Endothelial cell of umbilical vein (primary cell): Measurements from ENCODE around the gene AMIGO2. TPM values are rescaled to one million over a fixed set of nuclear protein-coding genes. Genes with fewer than 3 reads are reported as not detected.

ENCODE experiments used
- BruUV-seq: library from RNA; stranded (reverse); fragments of 400-500 nt; replicated peaks from 2 replicates; lab custom pipeline; 2021; lab: Mats Ljungman, UMichigan
- CTCF ChIA-PET: fragments of 300-600, 350-600 bp; sonication (Branson Sonifier 250); formaldehyde crosslinking; loops from one replicate; lab custom pipeline; 2021; ENCODE audit warnings: antibody characterized with exemption, inconsistent platforms; lab: Charles Lee
- POLR2A ChIA-PET: fragments of 300-600, 350-600 bp; sonication (Branson Sonifier 250); formaldehyde crosslinking; loops from one replicate; lab custom pipeline; 2021; ENCODE audit warnings: antibody characterized with exemption, inconsistent platforms; lab: Charles Lee
- DNase-seq: peaks from one replicate; pipeline ENCODE4 v3.0.0-alpha.2; 2011; ENCODE audit warnings: low read depth, low spot score
- FAIRE-seq: peaks from 2 replicates; lab custom pipeline; 2011; peaks lifted over from hg19 to GRCh38; lab: Jason Lieb, UNC
- H2AFZ ChIP-seq: 2 replicates; pipeline ENCODE4 v1.6.0; 2012; ENCODE audit warnings: low read depth, low read length, control low read depth, inconsistent platforms
- H3K27ac ChIP-seq: 2 replicates; pipeline ENCODE4 v1.5.1; 2011; ENCODE audit warnings: low read depth, mild to moderate bottlenecking, control low read depth, low read length, moderate library complexity; ENCODE audit not compliant: insufficient read depth
- H3K27me3 ChIP-seq, 2 experiments: 2 replicates each; pipeline versions ENCODE4 v1.6.0 to v1.6.1; 2011; ENCODE audit warnings: low read length in 2 of 2, mixed read lengths in 1 of 2; ENCODE audit not compliant: control insufficient read depth in 2 of 2, insufficient read depth in 2 of 2
- H3K36me3 ChIP-seq, 2 experiments: 2 replicates in 1 of 2; 3 replicates in 1 of 2; pipeline ENCODE4 v1.5.1; 2011; ENCODE audit warnings: low read length in 2 of 2, mild to moderate bottlenecking in 1 of 2, moderate library complexity in 1 of 2; ENCODE audit not compliant: control insufficient read depth in 2 of 2, insufficient read depth in 2 of 2; ENCODE audit errors: extremely low read depth in 1 of 2
- H3K4me1 ChIP-seq: 3 replicates; pipeline ENCODE4 v1.5.1; 2011; ENCODE audit warnings: mild to moderate bottlenecking, low read length; ENCODE audit not compliant: control insufficient read depth, insufficient read depth; ENCODE audit errors: extremely low read depth
- H3K4me2 ChIP-seq: 2 replicates; pipeline ENCODE4 v1.6.1; 2011; ENCODE audit warnings: low read length, control low read depth, mixed read lengths; ENCODE audit not compliant: insufficient read depth
- H3K4me3 ChIP-seq, 3 experiments: fragments of 200-600 bp in 1 of 3; sonication (generic), shearing (Covaris generic) in 1 of 3; replicated peaks in 1 of 3; 2 replicates each; pipeline ENCODE4 v1.5.1; 2011 to 2016; ENCODE audit warnings: control low read depth in 3 of 3, low read length in 3 of 3, mild to moderate bottlenecking in 2 of 3, inconsistent platforms in 1 of 3, low read depth in 1 of 3, moderate library complexity in 1 of 3; ENCODE audit not compliant: insufficient read depth in 1 of 3
- H3K79me2 ChIP-seq: 2 replicates; pipeline ENCODE4 v1.6.0; 2012; ENCODE audit warnings: low read length, inconsistent platforms; ENCODE audit not compliant: control insufficient read depth, insufficient read depth
- H3K9ac ChIP-seq: replicated peaks from 2 replicates; pipeline ENCODE3; 2011; ENCODE audit warnings: low read length, control low read depth; ENCODE audit not compliant: insufficient read depth; ENCODE audit errors: extremely low read depth
- H3K9me1 ChIP-seq: replicated peaks from 3 replicates; pipeline ENCODE4 v1.6.0; 2011; ENCODE audit warnings: mild to moderate bottlenecking, low read length; ENCODE audit not compliant: control insufficient read depth, insufficient read depth; ENCODE audit errors: extremely low read depth
- H3K9me3 ChIP-seq: replicated peaks from 2 replicates; pipeline ENCODE4 v1.5.1; 2012; ENCODE audit warnings: low read length, inconsistent platforms; ENCODE audit not compliant: control insufficient read depth, insufficient read depth
- H4K20me1 ChIP-seq: replicated peaks from 2 replicates; pipeline ENCODE3; 2011; ENCODE audit warnings: mild to moderate bottlenecking, low read length; ENCODE audit not compliant: control insufficient read depth, insufficient read depth; ENCODE audit errors: extremely low read depth
- CTCF ChIP-seq, 2 donors: IDR thresholded peaks; 1 replicate in 1 of 2; 2 replicates in 1 of 2; pipeline ENCODE4 v1.5.1; 2011; ENCODE audit warnings: low read length in 2 of 2, mild to moderate bottlenecking in 2 of 2, moderate library complexity in 2 of 2, control low read depth in 1 of 2, inconsistent platforms in 1 of 2, low read depth in 1 of 2; ENCODE audit not compliant: insufficient read depth in 1 of 2; ENCODE audit errors: extremely low read depth in 1 of 2
- EZH2 ChIP-seq: IDR thresholded peaks from 2 replicates; pipeline ENCODE4 v1.6.1; 2012; ENCODE audit warnings: borderline replicate concordance, low read depth, mild to moderate bottlenecking, moderate library complexity, low read length, inconsistent platforms; ENCODE audit not compliant: severe bottlenecking
- FOS ChIP-seq: IDR thresholded peaks from 2 replicates; pipeline ENCODE4 v1.6.1; 2011; ENCODE audit warnings: mild to moderate bottlenecking, low read length, moderate library complexity, borderline replicate concordance; ENCODE audit not compliant: insufficient read depth
- GATA2 ChIP-seq: IDR thresholded peaks from 2 replicates; pipeline ENCODE4 v1.7.0; 2011; ENCODE audit warnings: low read depth, mild to moderate bottlenecking, moderate library complexity, mixed read lengths, low read length; ENCODE audit not compliant: insufficient read length, insufficient read depth
- JUN ChIP-seq: IDR thresholded peaks from 2 replicates; pipeline ENCODE4 v1.6.1; 2011; ENCODE audit warnings: borderline replicate concordance, low read depth; ENCODE audit not compliant: insufficient read length, insufficient read depth
- MAX ChIP-seq: IDR thresholded peaks from 2 replicates; pipeline ENCODE4 v1.6.1; 2011; ENCODE audit not compliant: insufficient read depth, insufficient read length
- MYC ChIP-seq: IDR thresholded peaks from one replicate; pipeline ENCODE4 v1.6.1; 2011; ENCODE audit warnings: mild to moderate bottlenecking, low read depth, low read length
- POLR2A ChIP-seq: IDR thresholded peaks from 2 replicates; pipeline ENCODE4 v1.6.1; 2012; ENCODE audit warnings: low read depth, mild to moderate bottlenecking, control low read depth, low read length
- POLR2AphosphoS5 ChIP-seq: IDR thresholded peaks from 2 replicates; pipeline ENCODE4 v1.6.1; 2012; ENCODE audit warnings: low read depth, mild to moderate bottlenecking, control low read depth, low read length, moderate library complexity; ENCODE audit not compliant: insufficient read depth
- dilution Hi-C: fragments of 300-500 bp; cut with MboI; formaldehyde crosslinking; loops from one replicate; pipeline ENCODE4 v1.15.0; 2019; ENCODE audit warnings: low sequenced_read_pairs; ENCODE audit not compliant: extremely low pct_ligation_motif_present
- intact Hi-C: fragments of 100-400 bp; cut with micrococcal nuclease; formaldehyde crosslinking; loops from one replicate; pipeline ENCODE4 v1.10.0; 2022
- polyA plus RNA-seq, 4 experiments: library from polyadenylated mRNA; depleted of rRNA in 3 of 4; stranded (reverse) in 3 of 4; unstranded in 1 of 4; fragments of >200 nt; gene quantifications; 2 replicates each; pipeline versions ENCODE4 v1.2.1 to v1.2.3, GENCODE V29; 2011 to 2012; ENCODE audit warnings: missing spikeins in 1 of 4
- total RNA-seq: library from RNA; stranded (reverse); gene quantifications from 2 replicates; pipeline ENCODE4 v1.2.3, GENCODE V29; 2021

The AMIGO2 gene
- total and polyA plus RNA-seq, 2 donors (not counting 3 experiments of a cell fraction or from before 2014, with no cell fraction given), result 5.4 to 7.5 TPM

- CTCF ChIA-PET, result interaction anchor here (1.0 to 7.0 kb wide), 19 partner anchors 8 to 567 kb away, joined by 3 to 47 read pairs (median 3); partner anchors contain the start of gene PCED1B
- no peak for DNase-seq
Measured at GRCh38 chr12:47070310-47070709, 9.4 kb downstream of the AMIGO2 start.

More at GRCh38 chr12:47070310-47070709, 9.4 kb downstream of the AMIGO2 start:
- dilution Hi-C loops, result no loop called here
- no peaks in the 10 kb centered on the region for H3K9me1 ChIP-seq
- H3K4me1 ChIP-seq, result no peaks in the 10 kb centered on the region
- H3K4me2 ChIP-seq, result no peak overlapping the region
- H3K4me3 ChIP-seq, result no peak overlapping the region
- no peak overlapping the region for H2AFZ ChIP-seq
- FAIRE-seq, result no peak
- no peaks in the 10 kb centered on the region for H4K20me1 ChIP-seq
- no peaks in the 10 kb centered on the region for H3K9me3 ChIP-seq
- no peaks in the 10 kb centered on the region for H3K36me3 ChIP-seq
- no peaks in the 10 kb centered on the region for H3K79me2 ChIP-seq
- no peaks in the 10 kb centered on the region for H3K27me3 ChIP-seq
- POLR2A ChIA-PET, result no interaction called here
- intact Hi-C loops, result no loop called here
- TF ChIP-seq FOS (no peak), MAX (no peak), CTCF (IDR thresholded peaks at IDR 0.05; ENCODE audit: extremely low read depth in 1 of 2, insufficient read depth in 1 of 2, low read depth in 1 of 2, low read length in 2 of 2) (no peak), GATA2 (no peak), POLR2AphosphoS5 (no peak), MYC (no peak), EZH2 (no peak), JUN (no peak), POLR2A (no peak)
- no peak overlapping the region for H3K9ac ChIP-seq
- no peak overlapping the region for H3K27ac ChIP-seq
- BruUV-seq, result no TSS peak
